NCI-H146 treated with DMSO at 0.1 percent for 48 hours (cell line): ENCODE data around the gene PFN3.

Experiments used
- DNase-seq: peaks from one replicate; lab custom pipeline; 2025; ENCODE audit not compliant: unreplicated experiment; lab: John Stamatoyannopoulos, UW

The PFN3 gene, protein sequence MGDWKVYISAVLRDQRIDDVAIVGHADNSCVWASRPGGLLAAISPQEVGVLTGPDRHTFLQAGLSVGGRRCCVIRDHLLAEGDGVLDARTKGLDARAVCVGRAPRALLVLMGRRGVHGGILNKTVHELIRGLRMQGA

DNA sequence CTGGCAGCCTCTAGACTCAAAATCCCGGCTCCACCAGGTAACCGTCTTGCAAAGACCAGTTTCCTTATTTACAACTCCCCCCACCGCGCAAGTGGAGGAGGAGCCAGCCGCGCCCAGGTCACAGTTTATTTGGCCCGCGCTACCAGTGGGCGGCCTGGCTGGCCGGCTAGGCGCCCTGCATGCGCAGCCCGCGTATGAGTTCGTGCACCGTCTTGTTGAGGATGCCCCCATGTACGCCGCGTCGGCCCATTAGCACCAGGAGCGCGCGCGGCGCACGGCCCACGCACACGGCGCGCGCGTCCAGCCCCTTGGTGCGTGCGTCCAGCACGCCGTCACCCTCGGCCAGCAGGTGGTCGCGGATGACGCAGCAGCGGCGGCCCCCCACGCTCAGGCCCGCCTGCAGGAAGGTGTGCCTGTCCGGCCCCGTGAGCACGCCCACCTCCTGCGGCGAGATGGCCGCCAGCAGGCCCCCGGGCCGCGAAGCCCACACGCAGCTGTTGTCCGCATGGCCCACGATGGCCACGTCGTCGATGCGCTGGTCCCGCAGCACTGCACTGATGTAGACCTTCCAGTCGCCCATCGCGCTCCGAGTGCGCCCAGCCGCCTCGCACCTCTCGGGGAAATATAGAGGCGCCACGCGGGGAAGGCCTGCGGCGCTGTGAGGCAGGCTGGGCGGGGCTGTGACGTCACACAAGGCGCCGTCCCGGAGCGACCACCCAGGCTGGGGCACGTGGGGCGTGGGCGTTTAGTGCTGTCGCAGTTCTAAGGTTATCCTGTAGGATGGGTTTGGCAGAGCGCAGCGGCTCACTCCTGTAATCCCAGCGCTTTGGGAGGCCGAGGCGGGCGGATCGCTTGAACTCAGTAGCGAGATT is at the start of gene PFN3:
PFN3 (minus strand) TSS at position 665 of the 872 bp plus-strand sequence; CDS start at position 580, 85 bp downstream.
- DNase-seq: no peak

DNA sequence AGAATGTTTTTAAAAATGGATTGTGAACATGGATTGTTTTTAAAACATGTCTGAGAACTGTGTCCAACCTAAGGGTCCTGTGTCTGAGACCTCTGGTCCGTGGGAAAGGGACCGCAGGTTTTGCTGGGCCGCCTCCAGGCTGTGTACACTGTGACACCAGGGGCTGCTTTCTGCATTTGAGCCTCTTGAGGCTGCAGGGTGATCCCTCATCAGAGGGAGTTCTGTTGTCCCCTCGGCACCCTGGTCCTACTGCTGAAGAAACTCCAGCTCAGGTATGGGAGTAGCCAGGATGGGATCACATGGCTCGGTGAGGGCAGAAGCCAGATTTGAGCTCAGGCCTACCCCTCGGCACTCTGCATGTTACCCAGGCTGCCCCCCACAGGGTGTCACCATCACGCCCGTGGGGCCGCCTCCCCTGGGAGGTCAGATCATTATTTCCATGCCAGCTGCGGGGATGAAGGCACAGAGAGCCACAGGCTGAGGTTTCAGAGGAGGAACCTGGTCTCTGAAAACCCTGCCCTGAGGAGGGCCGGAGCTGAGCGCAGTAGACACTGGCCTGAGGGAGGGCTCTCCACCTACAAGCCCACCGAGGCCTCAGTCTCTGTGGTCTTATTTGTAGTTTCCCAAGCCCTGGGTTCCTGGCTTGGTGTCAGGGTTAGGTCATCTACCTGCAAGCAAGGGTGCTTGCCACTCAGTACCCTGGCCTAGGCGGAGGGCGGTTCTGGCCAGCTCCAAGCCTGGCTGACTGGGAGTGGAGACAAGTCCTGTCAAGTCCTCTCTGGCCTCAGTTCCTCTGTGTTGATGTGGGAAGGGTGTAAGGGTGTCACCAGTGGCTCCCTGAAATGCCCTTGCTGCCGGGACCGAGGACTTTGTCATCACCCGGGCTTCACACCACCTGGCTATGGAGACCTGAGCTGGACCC is 48.9 kb upstream of the PFN3 start:
- no peak for DNase-seq

DNA sequence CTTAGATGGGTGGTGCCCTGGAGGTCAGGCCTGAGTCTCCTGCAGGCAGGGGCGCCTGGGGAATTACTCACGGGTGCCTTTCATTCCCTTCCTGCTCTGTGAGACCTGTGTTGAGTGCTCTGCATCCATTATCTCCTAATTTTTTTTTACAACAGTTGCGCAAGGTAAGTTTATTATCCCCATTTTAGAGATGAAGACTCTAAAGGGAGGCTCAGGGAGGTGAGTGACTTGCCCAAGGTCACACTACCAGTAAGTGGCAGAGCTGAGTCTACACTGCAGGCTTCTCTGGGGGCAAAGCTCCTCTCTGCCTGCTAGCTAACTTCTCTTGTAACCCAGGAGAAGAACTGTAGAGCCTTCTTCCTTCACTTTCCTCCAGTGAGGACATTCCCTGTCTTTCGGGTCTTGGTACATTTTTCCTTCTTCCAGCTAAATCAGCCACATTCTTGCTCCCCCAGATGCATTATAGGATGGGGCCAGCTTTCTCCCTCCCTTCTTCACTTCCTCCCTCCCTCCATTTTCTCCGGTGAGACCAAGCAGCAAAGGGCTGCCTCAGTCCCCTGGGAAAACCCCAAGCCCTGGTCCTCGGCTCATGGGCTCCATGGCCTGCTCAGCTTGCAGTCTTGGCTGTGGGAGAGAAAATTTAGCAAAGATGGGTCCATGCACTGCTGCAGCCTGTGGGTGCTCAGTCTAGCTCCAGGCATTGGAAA is 47.9 kb upstream of the PFN3 start:
- no peak for DNase-seq

DNA sequence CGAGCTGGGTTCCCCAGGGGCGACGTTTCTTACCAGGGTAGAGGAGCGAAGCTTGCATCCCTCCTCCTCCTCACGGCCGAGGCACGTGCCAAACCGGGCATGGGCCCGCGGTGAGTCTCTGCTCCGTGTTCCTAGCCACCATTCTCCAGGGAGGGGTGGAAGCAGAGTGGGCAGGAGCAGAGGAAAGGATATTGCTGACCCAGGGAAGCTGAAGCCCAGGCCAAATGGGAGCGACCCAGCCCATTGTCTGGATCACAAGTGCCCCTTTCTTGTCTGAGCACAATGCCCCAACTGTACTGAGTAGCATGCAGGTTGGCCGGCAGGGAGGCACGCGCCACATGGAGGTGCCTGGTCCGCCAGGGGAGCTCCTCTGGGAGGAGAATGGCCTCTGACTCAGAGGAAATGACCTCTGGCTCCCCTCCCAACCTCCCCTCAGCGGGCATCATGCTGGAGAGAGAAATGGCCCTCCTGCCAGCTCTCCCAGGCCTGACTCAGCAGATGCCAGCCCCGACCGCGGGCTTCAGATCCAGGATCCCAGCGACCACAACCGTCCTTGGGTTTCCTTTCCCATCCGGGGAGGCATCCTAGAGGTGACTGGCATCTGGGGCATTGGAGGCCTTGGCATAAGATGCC is 47.3 kb upstream of the PFN3 start:
- DNase-seq: no peak

DNA sequence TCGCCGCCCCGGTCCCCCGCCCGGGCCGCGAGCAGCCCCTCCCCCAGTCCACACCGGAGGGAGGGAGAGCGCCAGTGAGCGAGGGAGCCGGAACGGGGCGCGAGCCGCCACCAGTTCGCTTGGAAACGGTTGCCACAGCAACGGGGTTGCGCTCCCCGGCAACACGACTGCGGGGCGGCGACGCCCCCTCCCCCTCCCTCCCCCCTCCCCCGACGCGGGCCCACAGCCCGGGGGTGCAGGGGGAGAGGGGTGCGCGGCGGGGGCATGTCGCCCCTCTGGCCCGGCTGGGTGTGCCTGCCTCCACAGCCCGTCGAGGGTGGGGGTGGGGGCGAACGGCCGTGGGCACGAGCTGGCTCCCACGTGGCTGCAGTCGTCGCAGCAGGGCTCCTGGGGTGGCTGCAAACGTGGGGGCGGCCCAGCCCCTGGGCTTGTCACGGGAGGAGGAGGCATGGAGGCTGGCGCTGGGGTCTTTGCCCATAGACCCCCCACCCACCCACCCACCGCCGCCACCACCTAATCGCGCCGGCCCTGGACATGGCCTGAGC is 46.7 kb upstream of the PFN3 start:
- peak; percentile 2 for DNase-seq

DNA sequence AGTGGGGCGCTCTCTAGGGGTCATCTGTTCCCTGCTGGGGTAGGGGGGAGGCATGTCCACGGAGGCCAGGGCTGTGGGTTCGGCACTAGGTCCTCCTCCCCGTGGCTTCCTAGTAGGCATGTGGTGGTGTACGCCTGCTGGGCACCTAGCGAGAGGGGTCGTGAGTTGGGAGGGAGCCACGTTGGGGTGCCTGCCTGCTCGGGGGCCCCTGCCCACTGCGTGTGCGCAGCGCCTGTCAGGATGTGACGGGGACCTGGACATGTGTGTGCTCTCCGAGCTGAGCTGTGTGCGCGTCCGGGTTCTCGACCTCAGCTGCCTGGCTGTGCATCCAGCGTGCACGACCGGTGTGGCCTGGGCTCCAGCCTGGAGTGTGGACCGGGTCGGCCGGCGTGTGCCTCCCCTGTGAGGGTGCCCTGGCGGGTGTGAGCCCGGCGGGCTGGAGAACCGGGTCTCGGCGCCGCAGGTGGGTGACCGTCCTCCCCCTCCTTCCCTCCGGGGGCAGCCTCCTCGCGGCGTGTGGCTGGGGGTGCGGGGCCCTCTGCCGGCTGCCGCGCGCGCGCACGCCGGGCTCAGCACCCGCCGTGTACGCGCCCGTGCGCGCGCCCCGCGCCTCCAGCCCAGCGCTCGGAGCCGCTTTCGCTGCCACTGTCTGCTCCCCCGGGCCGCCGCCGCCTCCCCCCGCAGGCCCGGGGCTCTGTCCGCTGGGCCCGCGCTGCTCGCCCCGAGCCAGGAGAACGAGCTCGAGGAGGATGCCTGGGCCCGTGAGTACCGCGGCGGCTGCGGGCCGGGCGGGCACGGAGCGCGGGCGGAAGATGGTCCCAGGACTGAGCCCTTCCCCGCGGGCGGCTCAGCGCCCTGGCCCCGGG is 46.0 kb upstream of the PFN3 start, which contains the start of gene PRR7:
PRR7 (plus strand) TSS at position 615 of the 866 bp plus-strand sequence. CDS start 8,254 bp downstream, outside the sequence.
- peak; percentile 29 for DNase-seq

DNA sequence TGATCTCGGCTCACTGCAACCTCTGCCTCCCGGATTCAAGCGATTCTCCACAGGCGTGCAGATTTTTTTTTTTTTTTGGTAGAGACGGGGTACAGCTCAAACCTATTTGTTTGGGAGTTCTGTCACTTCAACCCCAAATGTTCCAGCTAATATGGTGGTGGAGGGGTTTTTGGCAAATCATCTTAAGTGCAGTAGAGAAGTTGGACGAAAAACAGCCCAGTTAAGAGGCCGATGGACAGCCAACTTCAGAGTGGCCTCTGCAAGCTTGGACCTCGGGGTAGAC is 45.4 kb upstream of the PFN3 start:
- DNase-seq: no peak

DNA sequence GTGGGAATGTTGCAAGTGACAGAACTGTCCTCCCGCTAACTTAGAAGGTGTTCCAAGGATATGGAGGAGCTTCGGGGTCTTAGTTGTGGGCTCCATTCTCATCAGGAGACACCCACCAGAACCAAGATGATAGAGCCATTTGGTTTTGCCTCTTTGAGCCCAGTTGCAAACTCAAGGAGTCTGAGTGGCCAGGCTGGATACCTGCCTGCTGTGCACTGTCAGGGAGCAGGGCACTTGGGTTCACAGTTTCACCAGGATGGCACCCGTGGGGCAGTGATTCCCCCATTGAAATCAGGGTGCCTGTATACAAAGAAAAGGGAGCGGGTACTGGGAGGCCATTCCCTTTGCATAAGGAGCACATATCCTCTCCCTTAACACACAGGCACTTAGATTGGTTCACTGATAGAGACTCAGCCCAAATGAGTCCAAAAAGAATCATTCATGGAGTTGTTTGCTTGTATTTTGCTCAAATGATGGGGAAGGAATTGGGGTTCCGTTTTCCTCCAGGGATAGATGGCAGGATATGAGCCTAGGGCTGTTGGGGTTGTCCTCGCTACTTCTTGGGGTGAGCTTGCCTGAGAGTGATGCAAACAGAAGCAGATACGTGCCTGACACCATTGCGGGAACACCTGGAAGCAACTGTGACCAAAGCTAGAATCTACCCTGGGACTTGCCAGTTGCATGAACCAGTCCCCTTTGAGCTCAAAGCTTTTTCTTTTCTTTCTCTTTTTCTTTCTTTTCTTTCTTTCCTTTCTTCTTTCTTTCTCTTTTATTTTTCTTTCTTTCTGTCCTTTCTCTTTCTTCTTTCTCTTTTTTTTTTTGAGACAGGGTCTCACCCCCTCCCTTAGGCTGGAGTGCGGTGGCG is 44.8 kb upstream of the PFN3 start:
- DNase-seq: no peak

DNA sequence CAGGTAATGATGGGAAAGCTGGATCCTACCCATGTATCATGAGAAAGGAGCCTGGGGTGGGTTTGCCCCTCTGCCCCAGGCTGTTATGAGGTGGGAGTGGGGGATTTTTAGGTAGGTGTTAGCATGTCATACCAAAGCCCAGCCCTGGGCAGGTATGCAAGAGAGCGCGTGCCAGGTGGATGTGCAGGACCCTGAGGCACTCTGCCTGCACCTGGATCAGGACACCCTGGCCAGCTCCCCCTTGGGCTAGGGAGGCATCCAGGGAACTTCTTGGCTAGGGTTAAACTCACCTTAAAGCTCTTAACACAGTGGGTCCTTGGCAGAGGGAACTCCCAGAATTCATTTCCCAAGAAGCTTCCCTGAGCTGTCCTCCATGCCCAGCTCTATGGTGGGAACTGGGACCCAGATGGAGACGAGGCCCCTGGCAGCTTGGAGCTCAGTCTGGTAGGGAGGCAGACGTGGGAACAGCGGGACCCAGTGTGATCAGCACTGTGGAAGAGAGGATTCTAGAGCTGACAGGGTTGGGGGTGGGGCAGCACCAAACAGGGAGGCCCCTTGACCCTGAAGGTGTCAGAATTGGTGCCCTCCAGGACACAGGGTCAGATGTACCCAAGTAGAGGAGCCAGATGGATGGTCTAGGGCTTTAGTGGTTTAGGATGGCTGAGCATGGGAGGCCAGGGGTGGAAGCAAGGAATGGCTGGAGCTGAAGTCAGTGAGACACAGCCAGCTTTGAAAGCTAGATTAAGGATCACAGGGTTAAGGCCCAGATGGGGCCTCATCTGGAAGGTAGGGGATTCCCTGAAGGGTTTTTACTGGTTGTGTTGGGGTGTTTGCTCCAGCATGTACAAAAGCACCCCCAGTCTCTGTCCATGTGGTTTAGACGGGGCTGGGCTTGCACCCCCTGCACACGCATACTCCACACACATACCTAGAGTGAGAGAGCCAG is 43.9 kb upstream of the PFN3 start:
- no peak for DNase-seq

DNA sequence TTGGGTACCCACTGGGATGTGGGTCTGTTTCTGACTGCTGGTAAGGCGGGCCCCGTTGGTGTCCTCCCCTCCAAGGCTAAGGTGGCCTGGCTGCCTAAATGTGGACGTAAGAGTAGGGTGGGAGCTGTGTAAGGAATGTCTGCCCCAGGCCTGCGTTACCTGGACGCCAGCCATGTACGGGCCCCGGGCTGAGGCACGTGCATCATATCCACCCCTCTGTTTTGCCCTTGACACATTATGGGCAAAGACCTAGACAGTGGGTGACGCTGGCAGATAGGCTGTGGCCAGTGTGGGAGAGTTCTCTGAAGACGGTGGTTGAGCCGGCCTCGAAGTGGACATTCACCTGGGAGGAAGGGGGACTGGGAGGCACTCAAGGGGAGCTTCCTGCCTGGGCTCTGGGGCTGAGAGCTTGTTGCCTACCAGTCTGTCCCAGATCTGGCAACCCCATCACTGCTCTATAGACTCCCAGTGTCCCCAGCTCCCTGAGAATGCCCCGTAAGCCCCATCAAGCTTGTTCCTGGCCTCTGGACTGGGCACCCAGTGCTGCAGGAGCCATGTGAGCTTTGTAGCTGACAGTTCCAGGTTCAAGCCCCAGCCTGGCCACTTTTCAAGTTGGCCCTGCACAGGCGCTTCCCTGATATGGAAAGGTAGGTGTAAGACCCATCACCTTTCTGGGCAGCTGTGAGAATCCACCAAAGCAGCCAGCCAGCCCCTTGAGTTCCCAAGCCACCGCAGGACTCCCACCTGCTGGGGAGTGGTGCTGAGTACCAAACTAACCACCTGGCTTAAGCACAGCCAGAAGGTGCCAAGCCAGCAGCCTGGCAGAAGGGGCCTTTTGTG is 42.9 kb upstream of the PFN3 start:
- DNase-seq: no peak

DNA sequence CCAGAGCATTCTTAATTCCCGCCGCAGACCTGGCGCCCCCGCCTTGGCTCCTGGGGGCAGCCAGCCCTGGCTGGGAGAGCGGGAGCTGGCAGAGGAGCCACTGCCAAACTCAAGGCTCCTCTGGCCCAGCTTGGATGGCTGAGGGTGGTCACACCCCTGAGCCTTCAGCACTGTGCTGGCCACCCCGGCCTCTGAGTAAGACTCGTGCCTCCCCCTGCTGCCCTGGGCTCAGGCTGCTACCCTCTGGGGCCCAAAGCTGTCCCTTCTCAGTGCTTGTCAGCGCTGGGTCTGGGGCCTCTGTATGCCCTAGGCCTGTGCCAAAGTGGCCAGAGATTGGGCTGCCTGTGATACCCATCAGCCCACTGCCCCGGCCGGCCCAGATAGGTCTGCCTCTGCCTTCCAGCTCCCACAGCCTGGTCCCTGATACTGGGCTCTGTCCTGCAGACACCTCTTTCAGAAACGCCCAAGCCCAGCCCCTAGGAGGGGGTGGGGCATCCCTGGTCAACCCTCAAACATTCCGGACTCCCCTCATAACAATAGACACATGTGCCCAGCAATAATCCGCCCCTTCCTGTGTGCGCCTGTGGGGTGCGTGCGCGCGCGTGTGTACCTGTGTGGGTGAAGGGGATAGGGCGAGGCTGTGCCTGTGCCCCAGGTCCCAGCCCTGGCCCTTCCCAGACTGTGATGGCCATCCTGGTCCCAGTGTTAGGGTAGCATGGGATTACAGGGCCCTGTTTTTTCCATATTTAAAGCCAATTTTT is 41.8 kb upstream of the PFN3 start:
- no peak for DNase-seq

DNA sequence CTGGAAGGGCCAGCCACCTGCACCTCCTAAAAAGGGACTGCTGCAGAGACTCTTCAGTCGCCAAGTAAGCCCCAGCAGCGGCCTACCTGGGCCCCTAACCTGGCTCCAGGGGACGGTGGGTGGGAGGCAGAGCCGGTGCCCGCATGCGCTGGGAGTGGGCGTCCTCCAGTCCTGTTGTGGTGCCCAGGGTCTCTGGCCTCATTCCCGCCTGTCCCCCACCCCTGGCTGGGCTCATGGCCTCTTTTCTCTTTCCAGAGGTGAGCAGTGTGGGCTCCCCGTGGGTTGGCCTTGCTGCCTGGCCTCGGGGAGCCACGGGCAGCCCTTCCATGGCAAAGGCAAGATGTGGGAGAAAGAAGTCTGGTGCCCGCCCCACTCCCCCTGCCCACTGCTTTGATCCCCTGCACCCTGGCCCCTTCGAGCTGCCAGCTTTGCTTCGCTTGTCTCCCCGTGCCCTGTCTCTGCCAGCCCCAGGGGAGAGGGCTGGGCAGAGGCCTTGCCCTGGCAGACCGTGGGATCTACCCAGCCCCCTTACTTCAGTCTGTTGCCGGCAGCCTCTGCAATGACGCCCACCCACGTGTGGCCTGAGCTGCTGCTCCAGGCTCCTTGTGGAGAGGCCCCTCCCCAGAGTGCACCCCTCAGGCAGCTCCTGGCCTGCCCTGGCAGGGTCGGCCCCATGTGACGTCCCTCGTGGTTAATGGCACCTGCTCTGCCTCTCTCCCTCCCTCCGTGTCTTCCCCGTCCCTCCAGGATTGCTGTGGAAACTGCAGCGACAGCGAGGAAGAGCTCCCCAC is 40.7 kb upstream of the PFN3 start:
- no peak for DNase-seq

DNA sequence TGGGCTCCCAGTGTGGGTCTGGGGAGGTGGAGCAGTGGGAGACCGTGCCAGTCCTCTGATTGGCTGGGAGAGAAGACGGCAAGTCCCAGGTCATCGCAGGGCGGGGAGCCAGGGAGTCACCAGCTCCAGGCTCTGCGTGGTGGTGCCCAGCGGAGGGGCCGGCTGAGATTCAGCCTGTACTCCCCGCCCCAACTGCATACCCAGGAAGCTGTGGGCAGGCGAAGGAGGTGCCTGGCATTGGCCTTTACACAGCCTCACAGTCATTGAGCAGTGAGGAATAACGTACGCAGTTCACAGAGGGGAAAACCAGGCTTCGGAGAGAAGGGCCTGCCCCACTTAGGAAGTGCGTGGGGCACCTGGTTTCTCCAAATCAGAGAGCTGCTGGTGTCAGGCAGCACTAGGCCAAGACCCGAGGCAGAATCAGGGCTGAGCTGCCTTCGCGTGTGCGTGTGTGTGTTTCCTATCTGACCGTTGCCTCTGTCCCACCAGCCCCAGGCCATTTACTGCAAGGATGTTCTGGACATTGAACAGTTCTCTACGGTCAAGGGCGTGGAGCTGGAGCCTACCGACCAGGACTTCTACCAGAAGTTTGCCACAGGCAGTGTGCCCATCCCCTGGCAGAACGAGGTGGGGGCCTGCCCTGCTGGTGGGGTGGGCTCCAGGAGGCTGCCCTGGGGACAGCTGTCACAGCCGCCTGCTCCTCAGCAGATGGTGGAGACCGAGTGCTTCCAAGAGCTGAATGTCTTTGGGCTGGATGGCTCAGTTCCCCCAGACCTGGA is 39.9 kb upstream of the PFN3 start:
- no peak for DNase-seq

DNA sequence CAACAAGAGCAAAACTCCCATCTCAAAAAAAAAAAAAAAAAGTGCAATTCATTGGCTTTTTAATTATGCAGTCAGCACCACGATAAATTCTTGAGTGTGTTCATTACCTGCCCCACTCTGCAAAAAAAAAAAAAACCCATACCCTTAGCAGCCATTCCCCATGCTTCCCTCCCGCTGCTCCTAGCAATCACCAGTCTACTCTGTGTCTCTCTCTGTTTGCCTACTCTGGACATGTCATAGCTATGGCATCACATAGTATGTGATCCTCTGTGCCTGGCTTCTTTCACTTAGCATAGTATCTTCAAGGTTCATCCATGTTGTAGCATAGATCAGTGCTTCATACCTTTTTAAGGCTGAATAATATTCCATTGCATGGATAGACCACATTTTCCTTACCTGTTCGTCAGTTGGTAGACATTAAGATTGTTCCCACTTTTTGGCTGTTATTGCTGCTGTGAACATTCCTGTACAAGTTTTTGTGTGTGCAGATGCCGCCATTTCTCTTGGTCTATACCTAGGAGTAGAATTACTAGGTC is 39.1 kb upstream of the PFN3 start:
- DNase-seq: no peak
